Left ventricle myocardium inferior (tissue), 1 donor: Measurements from ENCODE around the gene CLEC2L. TPM values are rescaled to one million over a fixed set of nuclear protein-coding genes. Genes with fewer than 3 reads are reported as not detected.

Experiments used
- DNase-seq: peaks from one replicate; pipeline ENCODE4 v3.0.0-alpha.2; 2020
- H3K27ac ChIP-seq: fragments of 200-600 bp; replicated peaks from 2 replicates; pipeline ENCODE4 v1.8.0; 2021
- H3K27me3 ChIP-seq: fragments of 200-600 bp; 2 replicates; pipeline ENCODE4 v1.8.0; 2021; ENCODE audit warnings: low read depth
- H3K36me3 ChIP-seq: fragments of 200-600 bp; 2 replicates; pipeline ENCODE4 v1.8.0; 2021
- H3K4me1 ChIP-seq: fragments of 200-600 bp; 2 replicates; pipeline ENCODE4 v1.8.0; 2021
- H3K4me3 ChIP-seq: fragments of 200-600 bp; 2 replicates; pipeline ENCODE4 v1.8.0; 2021; ENCODE audit warnings: mild to moderate bottlenecking, moderate library complexity
- H3K9me3 ChIP-seq: fragments of 200-600 bp; replicated peaks from 2 replicates; pipeline ENCODE4 v1.8.0; 2021
- CTCF ChIP-seq: fragments of 200-600 bp; IDR thresholded peaks from 2 replicates; pipeline ENCODE4 v1.8.0; 2021; ENCODE audit warnings: antibody characterized with exemption, mild to moderate bottlenecking, borderline replicate concordance
- intact Hi-C: fragments of 100-400 bp; cut with micrococcal nuclease; formaldehyde crosslinking; loops from one replicate; pipeline ENCODE4 v1.11.0; 2022
- total RNA-seq: library from RNA; stranded (reverse); fragmentation: NEBNext Ultra II Directional; extraction: Animal tissue kit (Norgen Biotek cat#: 25700); gene quantifications from one replicate; pipeline ENCODE4 v1.2.1, GENCODE V29; 2021
- donor health status: DM: no; HTN: yes; CAD: no; lungs with severe emphysema.

The CLEC2L gene
- total RNA-seq, 1 donor from 2014 or later: 0.25 TPM

DNA sequence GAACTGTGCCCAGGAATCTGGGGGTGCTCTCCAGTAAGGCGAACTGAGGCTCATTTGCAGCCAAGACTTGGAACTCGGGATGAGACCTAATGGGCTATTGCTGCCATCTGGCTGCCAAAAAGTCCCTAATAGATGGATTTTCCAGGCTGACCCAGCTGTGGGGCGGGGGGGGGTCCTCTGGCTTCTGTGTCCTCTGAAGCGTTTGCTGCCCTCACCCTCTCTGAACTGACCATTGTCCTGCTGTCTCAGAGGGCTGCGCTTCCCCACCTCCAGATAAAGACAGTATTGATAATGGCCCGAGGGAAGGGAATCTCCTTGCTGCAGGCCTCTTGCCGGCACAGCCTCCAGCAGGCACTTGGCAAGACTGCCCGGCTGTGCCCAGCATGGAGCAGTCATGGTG lies 46.6 kb downstream of the CLEC2L start:
- TF ChIP-seq CTCF: no peak
- Histone ChIP-seq H3K27ac (no peak overlapping the region), H3K27me3 (no peaks in the 10 kb centered on the region), H3K9me3 (no peaks in the 10 kb centered on the region), H3K4me1 (peaks cover 13% of the 10 kb centered on the region), H3K36me3 (peaks cover 70% of the 10 kb centered on the region), H3K4me3 (no peak overlapping the region)
- DNase-seq: no peak
- intact Hi-C loops: no loop called here

- no peaks in the 10 kb centered on the region for H3K9me3 ChIP-seq
- H3K36me3 ChIP-seq: peaks cover 75% of the 10 kb centered on the region
- H3K27me3 ChIP-seq: no peaks in the 10 kb centered on the region
- no peak for TF ChIP-seq CTCF
- intact Hi-C loops: no loop called here
- no peak overlapping the region for H3K4me3 ChIP-seq
- H3K27ac ChIP-seq: no peak overlapping the region
- peaks cover 15% of the 10 kb centered on the region for H3K4me1 ChIP-seq
- no peak for DNase-seq
These were observed 47.1 kb downstream of the CLEC2L start for GRCh38 chr7:139570626-139571025.

- DNase-seq: no peak
- H3K4me3 ChIP-seq: no peak overlapping the region
- no peaks in the 10 kb centered on the region for H3K27me3 ChIP-seq
- H3K27ac ChIP-seq: no peak overlapping the region
- H3K36me3 ChIP-seq: peaks cover 77% of the 10 kb centered on the region
- no peaks in the 10 kb centered on the region for H3K9me3 ChIP-seq
- intact Hi-C loops: no loop called here
- TF ChIP-seq CTCF: no peak
- H3K4me1 ChIP-seq: peaks cover 18% of the 10 kb centered on the region
These were observed 47.7 kb downstream of the CLEC2L start for GRCh38 chr7:139571190-139571589.

DNA sequence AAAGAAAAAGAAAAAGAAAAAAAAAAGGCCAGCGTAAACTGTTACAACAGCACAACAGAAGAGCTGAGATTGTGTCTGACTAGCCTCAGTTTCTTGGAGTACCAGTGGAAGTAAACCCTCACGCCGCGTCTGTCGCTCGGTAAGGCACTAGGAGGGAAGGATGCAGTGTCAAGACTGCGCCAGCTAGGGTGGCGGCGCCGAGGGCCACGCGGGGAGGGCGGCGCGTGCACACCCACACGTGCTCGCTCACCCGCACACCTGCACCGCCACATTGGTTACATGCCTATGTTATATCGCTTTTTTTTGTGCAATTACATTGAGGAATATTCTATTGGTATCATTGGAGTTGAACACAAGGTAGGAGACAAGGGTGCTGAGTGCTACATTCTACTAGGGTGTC lies 48.2 kb downstream of the CLEC2L start:
- intact Hi-C loops: no loop called here
- TF ChIP-seq CTCF: no peak
- Histone ChIP-seq H3K9me3 (no peaks in the 10 kb centered on the region), H3K27me3 (no peaks in the 10 kb centered on the region), H3K4me3 (no peak overlapping the region), H3K4me1 (peaks cover 20% of the 10 kb centered on the region), H3K27ac (no peak overlapping the region), H3K36me3 (peaks cover 77% of the 10 kb centered on the region)
- DNase-seq: no peak

DNA sequence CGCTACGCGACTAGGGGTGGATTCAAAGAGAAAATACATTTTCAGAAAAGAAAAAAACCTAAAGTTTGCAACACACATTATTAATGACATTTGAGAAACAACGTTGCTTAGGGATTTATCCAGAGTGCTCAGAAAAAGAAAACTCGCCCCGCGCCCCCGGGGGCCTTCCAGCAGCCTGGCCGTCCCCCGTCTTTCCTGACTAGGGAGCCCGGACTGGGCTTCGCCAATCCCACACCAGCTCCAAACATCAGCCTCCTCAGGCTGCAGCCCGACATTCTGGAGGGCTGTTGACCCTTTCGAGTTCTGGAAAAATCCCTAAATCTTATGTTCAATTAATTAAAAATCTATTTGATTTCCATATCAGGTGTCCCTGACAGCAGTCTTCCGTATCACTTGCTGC lies 48.6 kb downstream of the CLEC2L start:
- H3K27me3 ChIP-seq: no peaks in the 10 kb centered on the region
- no peak for TF ChIP-seq CTCF
- peaks cover 20% of the 10 kb centered on the region for H3K4me1 ChIP-seq
- H3K36me3 ChIP-seq: peaks cover 77% of the 10 kb centered on the region
- no peak overlapping the region for H3K27ac ChIP-seq
- DNase-seq: no peak
- no peaks in the 10 kb centered on the region for H3K9me3 ChIP-seq
- H3K4me3 ChIP-seq: no peak overlapping the region
- intact Hi-C loops: no loop called here

DNA sequence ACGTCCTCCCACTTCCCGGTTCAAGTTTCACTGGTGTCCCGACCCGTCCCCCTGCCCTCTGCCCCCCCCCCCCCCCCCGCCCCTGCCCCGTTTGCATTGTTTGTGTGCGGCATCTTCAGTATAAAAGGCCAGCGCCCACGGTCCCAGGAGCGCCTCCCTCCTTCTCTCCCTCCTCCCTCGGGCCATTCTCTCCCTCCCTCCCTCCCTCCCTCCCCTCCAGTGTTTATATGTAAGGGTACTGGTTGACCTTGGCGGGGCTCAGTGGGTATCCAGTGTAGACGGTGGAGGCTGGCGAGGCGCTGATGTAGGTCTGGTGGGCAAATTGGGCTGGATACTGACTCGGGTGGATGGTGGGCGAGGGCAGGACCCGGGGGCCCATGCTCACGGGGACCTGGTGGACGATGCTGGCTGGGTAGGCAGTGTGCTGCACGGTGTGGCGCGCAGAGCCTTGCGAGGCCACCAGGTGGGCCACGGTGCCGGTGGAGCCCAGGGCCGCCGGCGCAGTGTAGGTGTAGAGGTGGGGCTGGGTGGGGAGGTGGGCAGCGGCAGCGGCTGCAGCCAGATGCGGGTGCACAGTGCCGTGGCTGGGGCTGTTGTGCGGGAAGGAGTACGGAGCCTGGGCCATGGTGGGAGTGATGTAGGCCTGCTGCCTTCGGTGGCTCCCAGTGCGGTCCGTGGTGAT lies 49.4 kb downstream of the CLEC2L start:
- Histone ChIP-seq H3K4me3 (no peak overlapping the region), H3K27ac (no peak overlapping the region), H3K27me3 (no peaks in the 10 kb centered on the region), H3K9me3 (no peaks in the 10 kb centered on the region), H3K36me3 (peaks cover 78% of the 10 kb centered on the region), H3K4me1 (peaks cover 20% of the 10 kb centered on the region)
- no peak for TF ChIP-seq CTCF
- DNase-seq: no peak
- intact Hi-C loops: no loop called here
